ENCODE measurements around the gene VPS36. TPM values are rescaled to one million over a fixed set of nuclear protein-coding genes. Genes with fewer than 3 reads are reported as not detected.
"Not testable (repeated sequence)": the region's sequence is repeated elsewhere in the genome, so short reads cannot be mapped to it uniquely, and the experiment has no call there.

The VPS36 gene, protein sequence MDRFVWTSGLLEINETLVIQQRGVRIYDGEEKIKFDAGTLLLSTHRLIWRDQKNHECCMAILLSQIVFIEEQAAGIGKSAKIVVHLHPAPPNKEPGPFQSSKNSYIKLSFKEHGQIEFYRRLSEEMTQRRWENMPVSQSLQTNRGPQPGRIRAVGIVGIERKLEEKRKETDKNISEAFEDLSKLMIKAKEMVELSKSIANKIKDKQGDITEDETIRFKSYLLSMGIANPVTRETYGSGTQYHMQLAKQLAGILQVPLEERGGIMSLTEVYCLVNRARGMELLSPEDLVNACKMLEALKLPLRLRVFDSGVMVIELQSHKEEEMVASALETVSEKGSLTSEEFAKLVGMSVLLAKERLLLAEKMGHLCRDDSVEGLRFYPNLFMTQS
- polyA plus RNA-seq (ENCODE audit: insufficient read length in 3 of 3) = 10 to 100 TPM; 46.5 to 51.5 (median 49.4) TPM

- peak; percentile 86 to 95 (median 93) for DNase-seq (ENCODE audit: low read depth in 3 of 3, low spot score in 2 of 3)
These were observed at the start of gene VPS36 for GRCh38 chr13:52450012-52450792. TSS of gene VPS36 (minus strand) at chr13:52450634. CDS start at chr13:52450594, 40 bp downstream.

DNA sequence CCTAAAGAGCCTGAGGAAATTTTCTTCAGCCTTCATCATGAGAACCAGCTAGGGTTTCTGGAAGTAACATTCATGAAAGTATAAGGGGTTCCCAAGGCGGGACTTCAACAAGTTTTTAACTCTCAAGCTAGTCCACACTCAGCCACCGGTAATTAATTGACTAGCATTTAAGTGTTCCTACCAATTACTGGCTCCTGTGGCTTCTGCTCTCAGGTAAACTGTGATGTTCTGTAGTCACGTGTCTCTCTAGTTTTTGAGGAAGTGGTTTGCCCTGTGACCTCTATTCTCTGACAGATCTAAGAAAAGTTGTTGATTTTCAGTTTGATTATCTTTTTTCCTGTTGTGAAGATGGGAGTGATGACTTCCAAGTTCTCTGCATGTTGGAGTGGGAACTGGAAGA lies 47.5 kb upstream of the VPS36 start:
- DNase-seq (ENCODE audit: low read depth in 3 of 3, low spot score in 2 of 3) = not testable (repeated sequence)

DNA sequence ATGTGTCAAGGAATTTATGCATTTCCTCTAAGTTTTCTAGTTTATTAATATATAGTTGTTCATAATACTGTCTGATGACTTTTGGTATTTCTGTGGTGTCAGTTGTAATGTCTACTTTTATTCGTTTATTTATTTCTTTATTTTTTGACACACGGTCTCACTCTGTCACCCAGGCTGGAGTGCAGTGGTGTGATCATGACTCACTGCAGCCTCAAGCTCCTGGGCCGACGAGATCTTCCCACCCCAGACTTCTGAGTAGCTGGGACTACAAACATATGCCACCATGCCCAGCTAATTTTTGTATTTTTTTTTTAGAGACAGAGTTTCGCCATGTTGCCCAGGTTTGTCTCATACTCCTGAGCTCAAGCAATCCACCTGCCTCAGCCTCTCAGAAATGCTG lies 43.8 kb upstream of the VPS36 start:
- not testable (repeated sequence) for DNase-seq (ENCODE audit: low read depth in 3 of 3, low spot score in 2 of 3)

- not testable (repeated sequence) for DNase-seq (ENCODE audit: low read depth in 3 of 3, low spot score in 2 of 3)
These were observed 40.6 kb upstream of the VPS36 start for GRCh38 chr13:52491015-52491414.

DNA sequence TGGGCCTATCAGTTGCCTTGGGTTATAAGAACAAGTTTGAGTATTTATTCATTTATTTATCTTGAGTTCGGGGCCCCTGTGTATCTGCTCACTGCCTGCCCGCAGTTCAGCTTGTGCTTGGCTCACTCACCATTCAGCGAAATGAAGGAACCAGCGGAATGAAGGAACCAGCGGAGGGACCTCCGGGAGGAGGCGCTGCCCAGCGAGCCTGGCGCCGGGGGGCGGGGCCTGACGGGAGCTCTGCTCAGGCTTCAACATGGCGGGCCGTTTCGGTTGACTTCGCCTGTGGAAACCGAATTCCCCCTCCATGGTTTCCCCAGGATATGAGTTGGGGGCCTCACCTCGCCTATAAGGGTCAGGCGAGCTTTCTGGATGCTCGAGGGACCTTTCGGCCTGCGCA lies 38.3 kb upstream of the VPS36 start:
- not testable (repeated sequence) for DNase-seq (ENCODE audit: low read depth in 3 of 3, low spot score in 2 of 3)

- not testable (repeated sequence) for DNase-seq (ENCODE audit: low read depth in 3 of 3, low spot score in 2 of 3)
These were observed 36.6 kb upstream of the VPS36 start for GRCh38 chr13:52487078-52487477.

- not testable (repeated sequence) for DNase-seq (ENCODE audit: low read depth in 3 of 3, low spot score in 2 of 3)
These were observed 30.4 kb upstream of the VPS36 start for GRCh38 chr13:52480677-52481428.

GRCh38 chr13:52468487-52468886 lies 18.1 kb upstream of the VPS36 start:
- not testable (repeated sequence) for DNase-seq (ENCODE audit: low read depth in 3 of 3, low spot score in 2 of 3)

DNA sequence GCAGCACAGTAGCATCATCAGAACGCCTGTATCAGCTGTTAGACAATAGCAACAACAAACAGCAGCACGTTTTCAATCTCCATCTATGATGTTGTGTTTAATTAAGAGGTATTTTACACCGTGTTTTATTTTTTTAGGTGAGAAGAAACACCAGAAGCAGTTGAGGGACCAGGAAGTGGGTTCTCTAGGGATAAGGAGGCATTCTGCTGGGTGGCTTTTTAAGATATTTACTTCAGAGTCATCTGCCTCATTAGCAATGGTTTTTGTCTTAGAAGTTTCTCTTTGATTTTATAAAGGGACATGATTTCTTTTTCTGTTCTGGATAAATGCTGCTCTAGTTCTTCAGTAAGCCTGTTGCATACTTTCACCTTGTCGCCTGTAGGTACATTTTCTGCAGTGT lies 13.1 kb upstream of the VPS36 start:
- no peak for DNase-seq (ENCODE audit: low read depth in 3 of 3, low spot score in 2 of 3)

GRCh38 chr13:52461265-52461664 lies 10.8 kb upstream of the VPS36 start:
- no peak for DNase-seq (ENCODE audit: low read depth in 3 of 3, low spot score in 2 of 3)

DNA sequence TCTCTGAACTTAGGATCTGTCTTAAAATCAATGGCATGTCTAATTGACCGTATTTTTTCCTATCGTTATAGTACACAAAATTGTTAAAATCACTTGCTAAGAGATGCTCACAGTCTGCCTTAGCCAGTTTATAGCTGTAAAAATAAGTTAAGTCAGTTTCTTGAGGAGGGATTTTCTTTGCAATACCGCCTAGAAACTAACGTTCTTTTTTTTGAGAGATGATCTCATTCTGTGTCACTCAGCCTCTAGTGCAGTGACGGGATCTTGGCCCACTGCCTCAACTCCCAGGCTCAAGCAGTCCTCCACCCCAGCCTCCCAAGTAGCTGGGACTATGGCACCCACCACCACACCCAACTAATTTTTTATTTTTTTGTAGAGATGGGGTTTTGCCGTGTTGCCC lies 9.2 kb upstream of the VPS36 start:
- DNase-seq (ENCODE audit: low read depth in 3 of 3, low spot score in 2 of 3) = no peak

DNA sequence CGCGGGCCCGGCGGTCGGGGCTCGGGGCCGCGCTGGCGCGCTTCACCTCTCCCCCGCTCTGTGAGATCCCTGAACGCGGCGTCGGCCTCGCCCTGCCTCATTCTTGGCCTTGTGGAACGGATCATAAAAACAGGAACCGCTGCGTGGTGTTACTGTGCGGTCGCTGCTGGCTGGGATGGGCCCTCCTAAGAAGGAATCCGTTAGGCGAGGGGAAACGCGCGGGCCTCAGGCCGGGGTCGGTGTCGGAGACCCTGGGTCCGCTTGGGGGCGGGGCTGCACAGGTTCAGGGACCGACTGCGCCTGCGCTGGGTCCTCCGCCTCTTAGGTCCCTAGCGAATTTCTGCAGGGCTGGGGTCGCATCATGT lies 5.2 kb upstream of the VPS36 start:
- peak; percentile 57 to 75 (median 72) for DNase-seq (ENCODE audit: low read depth in 3 of 3, low spot score in 2 of 3)

GRCh38 chr13:52454820-52455676 lies 4.6 kb upstream of the VPS36 start, which contains the start of gene CKAP2:
TSS of gene CKAP2 (plus strand) at chr13:52455478. CDS start at chr13:52455557, 79 bp downstream.
- peak; percentile 89 to 90 (median 89) for DNase-seq (ENCODE audit: low read depth in 3 of 3, low spot score in 2 of 3)

GRCh38 chr13:52454459-52454819 lies 4.0 kb upstream of the VPS36 start:
- peak in 1 of 3 donors; percentile 7 for DNase-seq (ENCODE audit: low read depth in 3 of 3, low spot score in 2 of 3)

DNA sequence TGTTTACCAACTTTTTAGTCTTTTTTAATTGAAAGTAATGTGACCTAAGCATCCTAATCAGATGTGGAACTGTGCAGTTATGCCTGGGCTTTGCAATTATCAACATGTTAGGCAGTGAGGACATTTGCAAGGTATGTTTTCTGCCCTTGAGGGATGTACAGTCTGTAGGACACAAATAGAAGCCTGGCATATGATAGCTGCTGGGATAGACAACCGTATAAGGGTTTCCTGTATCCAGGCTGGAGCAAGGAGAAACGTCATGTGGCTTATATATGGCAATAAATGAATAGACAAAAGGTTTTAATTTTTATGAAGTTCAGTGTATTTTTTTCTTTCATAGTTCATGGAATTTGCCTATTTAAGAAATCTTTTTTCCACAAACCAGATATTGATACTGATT lies 2.0 kb upstream of the VPS36 start:
- DNase-seq (ENCODE audit: low read depth in 3 of 3, low spot score in 2 of 3) = no peak

GRCh38 chr13:52451135-52451804 lies 836 bp upstream of the VPS36 start:
- DNase-seq (ENCODE audit: low read depth in 3 of 3, low spot score in 2 of 3) = no peak

DNA sequence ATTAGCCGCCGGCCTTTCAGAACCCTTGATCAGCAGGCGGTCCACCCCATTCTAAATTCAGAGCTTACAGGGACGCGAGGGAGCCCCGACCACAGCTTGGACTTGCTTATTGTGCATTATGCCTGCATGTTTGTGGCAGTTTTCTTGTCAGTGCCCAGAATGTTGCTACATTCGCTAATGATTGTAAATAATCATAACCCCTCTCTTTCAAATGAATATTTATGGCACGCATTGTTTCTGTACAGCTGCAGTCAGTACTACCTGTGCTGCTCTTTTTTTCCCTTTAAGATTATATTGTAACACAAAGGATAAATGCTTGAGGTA lies 321 bp upstream of the VPS36 start:
- no peak for DNase-seq (ENCODE audit: low read depth in 3 of 3, low spot score in 2 of 3)

DNA sequence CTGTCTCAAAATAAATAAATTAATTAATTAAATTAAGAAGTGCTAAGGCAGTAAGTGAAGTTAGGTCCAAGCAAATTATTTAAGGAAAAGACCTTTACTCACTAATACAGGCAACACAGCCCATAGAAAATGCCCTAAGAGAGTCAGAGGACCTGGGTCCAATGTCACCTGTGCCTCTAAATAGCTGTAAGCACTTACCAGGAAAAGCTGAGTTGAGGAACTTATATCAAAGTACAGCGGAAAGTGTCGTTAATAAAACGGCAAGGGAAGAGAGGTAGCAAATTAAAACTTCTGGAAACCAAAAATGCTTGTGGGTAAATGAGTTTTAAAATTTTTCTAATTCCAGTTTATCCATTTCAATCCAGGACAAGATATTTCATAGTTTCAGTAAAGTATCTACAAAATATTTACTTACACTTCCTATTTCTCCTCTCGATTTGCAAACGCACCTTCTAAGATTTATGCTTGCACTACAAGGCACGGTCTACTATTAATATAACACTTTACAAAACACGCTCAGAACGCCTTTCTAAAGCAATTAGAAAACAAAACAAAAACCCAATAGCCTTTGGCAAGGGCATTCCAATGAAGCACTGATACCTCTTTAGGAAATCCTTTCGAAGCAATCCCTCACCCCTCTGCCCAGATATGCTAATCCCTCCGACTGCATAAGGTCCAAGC lies 963 bp downstream of the VPS36 start:
- DNase-seq (ENCODE audit: low read depth in 3 of 3, low spot score in 2 of 3) = peak in 1 of 3 donors; percentile 41

All from right renal cortex interstitium (tissue), 3 donors.